Measurements from ENCODE around the gene HS3ST3A1.

HS3ST3A1 gene

DNA sequence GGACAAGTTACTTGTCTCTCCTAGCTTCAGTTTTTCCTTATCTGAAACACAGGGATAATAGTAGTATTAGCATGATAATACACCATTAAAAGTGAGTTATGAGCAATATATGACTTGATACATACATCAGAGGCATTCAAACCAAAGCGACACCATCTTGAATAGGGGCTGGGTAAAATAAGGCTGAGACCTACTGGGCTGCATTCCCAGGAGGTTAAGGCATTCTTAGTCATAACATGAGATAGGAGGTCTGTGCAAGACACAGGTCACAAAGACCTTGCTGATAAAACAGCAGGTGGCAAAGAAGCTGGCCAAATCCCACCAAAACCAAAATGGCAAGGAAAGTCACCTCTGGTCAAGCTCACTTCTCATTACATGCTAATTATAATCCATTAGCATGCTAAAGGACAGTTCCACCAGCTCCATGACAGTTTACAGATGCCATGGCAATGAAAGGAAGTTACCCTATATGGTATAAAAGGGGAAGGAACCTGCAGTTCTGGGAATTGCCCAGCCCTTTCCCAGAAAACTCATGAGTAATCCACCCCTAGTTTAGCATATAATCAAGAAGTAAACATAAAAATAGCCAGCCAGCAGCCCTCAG, 37.2 kb upstream of the HS3ST3A1 start:
- H3K18ac ChIP-seq (ENCODE audit: low read depth in 1 of 2, low read length in 2 of 2): no peak overlapping the region
- H3K27me3 ChIP-seq (ENCODE audit: control insufficient read depth in 1 of 2, insufficient read depth in 1 of 2, low read length in 2 of 2): no peaks in the 10 kb centered on the region
- H3K79me1 ChIP-seq (replicated peaks; ENCODE audit: low read length, poor library complexity, severe bottlenecking): no peaks in the 10 kb centered on the region
- no peak overlapping the region for H3K23ac ChIP-seq (ENCODE audit: low read length in 2 of 2)
- H3K9me3 ChIP-seq (ENCODE audit: control insufficient read depth, low read length): no peaks in the 10 kb centered on the region
- H3K9ac ChIP-seq (ENCODE audit: low read length): no peak overlapping the region
- H4K8ac ChIP-seq (ENCODE audit: low read length): no peak overlapping the region
- no peak overlapping the region for H2BK5ac ChIP-seq (ENCODE audit: low read depth, low read length, poor library complexity, severe bottlenecking)
- no peak overlapping the region for H3K4ac ChIP-seq (ENCODE audit: low read depth in 1 of 2, low read length in 2 of 2)
- 63% methylated on average over 1 of the region's 1 CpG for WGBS
- H3K4me1 ChIP-seq (ENCODE audit: control insufficient read depth, insufficient read depth, low read depth, low read length): no peaks in the 10 kb centered on the region
- H3K27ac ChIP-seq (ENCODE audit: low read length, poor library complexity, severe bottlenecking): no peak overlapping the region
- H2AFZ ChIP-seq (ENCODE audit: low read depth, low read length): no peak overlapping the region
- H2BK120ac ChIP-seq (ENCODE audit: low read depth, low read length): no peak overlapping the region
- no peaks in the 10 kb centered on the region for H3K36me3 ChIP-seq (ENCODE audit: control insufficient read depth in 1 of 2, insufficient read depth in 2 of 2, low read depth in 1 of 2, low read length in 2 of 2)
- DNase-seq: peak; percentile 84
- H2AK5ac ChIP-seq (ENCODE audit: low read length, severe bottlenecking): no peak overlapping the region
- no peak overlapping the region for H3K4me3 ChIP-seq (ENCODE audit: insufficient read depth in 1 of 2, low read depth in 1 of 2, low read length in 2 of 2)
- no peak overlapping the region for H3K14ac ChIP-seq (ENCODE audit: low read length in 2 of 2)
- no peak overlapping the region for H3K4me2 ChIP-seq (ENCODE audit: low read length, poor library complexity, severe bottlenecking)
- H2BK12ac ChIP-seq (ENCODE audit: low read length in 2 of 2): no peak overlapping the region
- no peak overlapping the region for H2BK15ac ChIP-seq (ENCODE audit: low read depth, poor library complexity, severe bottlenecking)
- H4K91ac ChIP-seq (ENCODE audit: low read length): no peak overlapping the region

DNA sequence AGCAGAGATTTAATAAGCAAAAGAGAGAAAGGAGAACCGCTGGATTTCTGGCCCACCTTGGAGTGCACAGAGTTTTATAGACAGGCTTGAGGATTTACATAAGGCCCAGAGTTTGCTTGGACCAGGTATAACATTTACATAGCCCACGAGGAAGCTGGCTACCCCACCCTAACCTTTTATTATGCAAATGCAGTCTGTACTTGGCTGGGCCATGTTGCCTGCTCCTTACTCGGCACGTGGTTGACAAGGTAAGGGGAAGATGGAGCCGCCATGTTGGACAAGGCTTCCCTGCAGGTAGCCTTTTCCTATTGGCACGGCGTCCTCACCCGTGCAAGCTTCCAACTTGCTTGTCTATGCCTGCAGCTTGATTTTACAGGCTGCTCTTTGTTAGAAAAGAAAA, 35.2 kb upstream of the HS3ST3A1 start:
- H3K4me2 ChIP-seq (ENCODE audit: low read length, poor library complexity, severe bottlenecking): no peak overlapping the region
- H3K9me3 ChIP-seq (ENCODE audit: control insufficient read depth, low read length): no peaks in the 10 kb centered on the region
- no peak overlapping the region for H2BK120ac ChIP-seq (ENCODE audit: low read depth, low read length)
- no peak overlapping the region for H3K14ac ChIP-seq (ENCODE audit: low read length in 2 of 2)
- 98% methylated on average over 5 of the region's 8 CpGs for WGBS
- H3K36me3 ChIP-seq (ENCODE audit: control insufficient read depth in 1 of 2, insufficient read depth in 2 of 2, low read depth in 1 of 2, low read length in 2 of 2): no peaks in the 10 kb centered on the region
- H2AFZ ChIP-seq (ENCODE audit: low read depth, low read length): peak overlapping the region; percentile 58
- no peak overlapping the region for H3K18ac ChIP-seq (ENCODE audit: low read depth in 1 of 2, low read length in 2 of 2)
- H3K27me3 ChIP-seq (ENCODE audit: control insufficient read depth in 1 of 2, insufficient read depth in 1 of 2, low read length in 2 of 2): no peaks in the 10 kb centered on the region
- H2BK15ac ChIP-seq (ENCODE audit: low read depth, poor library complexity, severe bottlenecking): no peak overlapping the region
- no peak overlapping the region for H4K8ac ChIP-seq (ENCODE audit: low read length)
- H3K23ac ChIP-seq (ENCODE audit: low read length in 2 of 2): no peak overlapping the region
- no peaks in the 10 kb centered on the region for H3K4me1 ChIP-seq (ENCODE audit: control insufficient read depth, insufficient read depth, low read depth, low read length)
- H3K27ac ChIP-seq (ENCODE audit: low read length, poor library complexity, severe bottlenecking): no peak overlapping the region
- no peak overlapping the region for H2AK5ac ChIP-seq (ENCODE audit: low read length, severe bottlenecking)
- no peak for DNase-seq
- H3K4ac ChIP-seq (ENCODE audit: low read depth in 1 of 2, low read length in 2 of 2): peak overlapping the region in 1 of 2 experiments; percentile 24
- peak overlapping the region in 1 of 2 experiments; percentile 10 for H2BK12ac ChIP-seq (ENCODE audit: low read length in 2 of 2)
- H2BK5ac ChIP-seq (ENCODE audit: low read depth, low read length, poor library complexity, severe bottlenecking): no peak overlapping the region
- H4K91ac ChIP-seq (ENCODE audit: low read length): no peak overlapping the region
- H3K4me3 ChIP-seq (ENCODE audit: insufficient read depth in 1 of 2, low read depth in 1 of 2, low read length in 2 of 2): no peak overlapping the region
- H3K9ac ChIP-seq (ENCODE audit: low read length): no peak overlapping the region
- no peaks in the 10 kb centered on the region for H3K79me1 ChIP-seq (replicated peaks; ENCODE audit: low read length, poor library complexity, severe bottlenecking)

DNA sequence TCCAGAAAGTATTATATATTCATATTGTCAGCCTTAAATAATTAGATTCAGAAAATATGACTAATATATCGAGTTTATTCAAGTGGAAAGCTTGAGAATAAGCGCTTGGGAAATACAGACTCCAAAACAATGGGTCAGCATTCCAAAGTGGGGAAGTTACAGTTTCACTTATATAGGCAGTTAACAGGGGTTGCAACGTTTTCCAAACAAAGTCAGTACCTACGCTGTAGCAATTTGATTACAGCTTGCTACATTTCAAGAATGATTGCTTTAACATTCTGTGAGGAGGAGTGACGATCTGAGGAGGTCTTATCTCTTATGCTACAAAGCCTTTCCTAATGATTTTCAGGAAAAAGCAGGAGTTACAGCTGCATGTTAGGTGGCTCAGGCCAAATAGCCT, 34.2 kb upstream of the HS3ST3A1 start:
- Histone ChIP-seq H3K23ac (ENCODE audit: low read length in 2 of 2) (no peak overlapping the region), H3K4me1 (ENCODE audit: control insufficient read depth, insufficient read depth, low read depth, low read length) (no peaks in the 10 kb centered on the region), H3K27me3 (ENCODE audit: control insufficient read depth in 1 of 2, insufficient read depth in 1 of 2, low read length in 2 of 2) (no peaks in the 10 kb centered on the region), H3K79me1 (replicated peaks; ENCODE audit: low read length, poor library complexity, severe bottlenecking) (no peaks in the 10 kb centered on the region), H4K8ac (ENCODE audit: low read length) (no peak overlapping the region), H2BK5ac (ENCODE audit: low read depth, low read length, poor library complexity, severe bottlenecking) (no peak overlapping the region), H3K27ac (ENCODE audit: low read length, poor library complexity, severe bottlenecking) (no peak overlapping the region), H3K4me3 (ENCODE audit: insufficient read depth in 1 of 2, low read depth in 1 of 2, low read length in 2 of 2) (no peak overlapping the region), H3K14ac (ENCODE audit: low read length in 2 of 2) (no peak overlapping the region), H2BK120ac (ENCODE audit: low read depth, low read length) (no peak overlapping the region), H3K9me3 (ENCODE audit: control insufficient read depth, low read length) (no peaks in the 10 kb centered on the region), H3K9ac (ENCODE audit: low read length) (no peak overlapping the region), H2BK12ac (ENCODE audit: low read length in 2 of 2) (no peak overlapping the region), H3K36me3 (ENCODE audit: control insufficient read depth in 1 of 2, insufficient read depth in 2 of 2, low read depth in 1 of 2, low read length in 2 of 2) (no peaks in the 10 kb centered on the region), H2AK5ac (ENCODE audit: low read length, severe bottlenecking) (no peak overlapping the region), H4K91ac (ENCODE audit: low read length) (no peak overlapping the region), H3K18ac (ENCODE audit: low read depth in 1 of 2, low read length in 2 of 2) (no peak overlapping the region), H3K4ac (ENCODE audit: low read depth in 1 of 2, low read length in 2 of 2) (no peak overlapping the region), H2BK15ac (ENCODE audit: low read depth, poor library complexity, severe bottlenecking) (no peak overlapping the region), H3K4me2 (ENCODE audit: low read length, poor library complexity, severe bottlenecking) (no peak overlapping the region), H2AFZ (ENCODE audit: low read depth, low read length) (no peak overlapping the region)
- 68% methylated on average over 5 of the region's 5 CpGs for WGBS
- peak; percentile 7 for DNase-seq

DNA sequence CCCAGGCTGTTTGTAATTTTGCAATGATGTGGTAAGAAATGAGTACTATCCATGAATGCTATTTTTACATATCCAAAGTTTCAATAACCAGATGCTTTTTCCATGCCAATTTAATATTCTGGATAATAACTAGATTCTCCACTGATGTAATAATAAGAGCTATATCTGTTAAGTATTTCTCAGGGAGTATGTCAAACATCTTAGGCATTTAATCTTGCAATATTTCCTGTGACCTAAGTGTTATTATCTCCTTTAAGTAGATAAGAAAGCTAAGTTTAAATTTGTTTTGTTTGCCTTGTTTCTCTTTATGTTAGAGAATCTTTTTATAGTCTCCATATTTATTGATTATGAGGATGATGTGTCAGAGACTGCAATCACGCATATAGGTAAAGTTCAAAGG, 32.3 kb upstream of the HS3ST3A1 start:
- WGBS: no CpG with 5 or more reads among the region's 1 CpG
- Histone ChIP-seq H3K4ac (ENCODE audit: low read depth in 1 of 2, low read length in 2 of 2) (no peak overlapping the region), H3K27ac (ENCODE audit: low read length, poor library complexity, severe bottlenecking) (no peak overlapping the region), H4K8ac (ENCODE audit: low read length) (no peak overlapping the region), H2AFZ (ENCODE audit: low read depth, low read length) (no peak overlapping the region), H3K14ac (ENCODE audit: low read length in 2 of 2) (no peak overlapping the region), H3K79me1 (replicated peaks; ENCODE audit: low read length, poor library complexity, severe bottlenecking) (no peaks in the 10 kb centered on the region), H3K9ac (ENCODE audit: low read length) (no peak overlapping the region), H3K18ac (ENCODE audit: low read depth in 1 of 2, low read length in 2 of 2) (no peak overlapping the region), H3K4me2 (ENCODE audit: low read length, poor library complexity, severe bottlenecking) (no peak overlapping the region), H3K36me3 (ENCODE audit: control insufficient read depth in 1 of 2, insufficient read depth in 2 of 2, low read depth in 1 of 2, low read length in 2 of 2) (no peaks in the 10 kb centered on the region), H3K4me1 (ENCODE audit: control insufficient read depth, insufficient read depth, low read depth, low read length) (no peaks in the 10 kb centered on the region), H4K91ac (ENCODE audit: low read length) (no peak overlapping the region), H2BK5ac (ENCODE audit: low read depth, low read length, poor library complexity, severe bottlenecking) (no peak overlapping the region), H3K23ac (ENCODE audit: low read length in 2 of 2) (no peak overlapping the region), H2BK120ac (ENCODE audit: low read depth, low read length) (no peak overlapping the region), H2BK12ac (ENCODE audit: low read length in 2 of 2) (no peak overlapping the region), H2BK15ac (ENCODE audit: low read depth, poor library complexity, severe bottlenecking) (no peak overlapping the region), H2AK5ac (ENCODE audit: low read length, severe bottlenecking) (no peak overlapping the region), H3K9me3 (ENCODE audit: control insufficient read depth, low read length) (no peaks in the 10 kb centered on the region), H3K27me3 (ENCODE audit: control insufficient read depth in 1 of 2, insufficient read depth in 1 of 2, low read length in 2 of 2) (no peaks in the 10 kb centered on the region), H3K4me3 (ENCODE audit: insufficient read depth in 1 of 2, low read depth in 1 of 2, low read length in 2 of 2) (no peak overlapping the region)
- DNase-seq: no peak
